Gastrocnemius medialis (tissue), 4 donors: Measurements from ENCODE around the gene PRR12.

ENCODE experiments used
- CTCF ChIP-seq, 5 experiments: fragments of 450-650 bp in 3 of 5; fragments of 200-600 bp in 2 of 5; sonication (generic) in 2 of 5; IDR thresholded peaks in 4 of 5; conservative IDR thresholded peaks in 1 of 5; 1 replicate in 4 of 5; 2 replicates in 1 of 5; pipeline ENCODE4 v1.5.1; 2016 to 2019; ENCODE audit warnings: antibody characterized with exemption in 5 of 5, mild to moderate bottlenecking in 3 of 5, moderate library complexity in 3 of 5
- POLR2A ChIP-seq, 2 donors: fragments of 450-650 bp; IDR thresholded peaks; one replicate each; pipeline ENCODE4 v1.6.1; 2017; ENCODE audit warnings: antibody characterized with exemption in 2 of 2, mild to moderate bottlenecking in 2 of 2, moderate library complexity in 2 of 2

GRCh38 chr19:49665036-49665350, 74.0 kb downstream of the PRR12 start:
- TF ChIP-seq CTCF (IDR thresholded peaks at IDR 0.05 in 4 of 5, conservative IDR thresholded peaks at IDR 0.05 in 1 of 5) (no peak), POLR2A (IDR thresholded peaks at IDR 0.05) (no peak)
